RPMI8226 (cell line): ENCODE results near the gene LY6G5C.

Source experiments
- DNase-seq: peaks from one replicate; pipeline ENCODE4 v3.0.0-alpha.2; 2015

LY6G5C gene, protein sequence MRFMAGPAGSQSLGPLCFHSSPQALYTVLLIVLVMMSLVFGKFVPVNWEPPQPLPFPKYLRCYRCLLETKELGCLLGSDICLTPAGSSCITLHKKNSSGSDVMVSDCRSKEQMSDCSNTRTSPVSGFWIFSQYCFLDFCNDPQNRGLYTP

DNA sequence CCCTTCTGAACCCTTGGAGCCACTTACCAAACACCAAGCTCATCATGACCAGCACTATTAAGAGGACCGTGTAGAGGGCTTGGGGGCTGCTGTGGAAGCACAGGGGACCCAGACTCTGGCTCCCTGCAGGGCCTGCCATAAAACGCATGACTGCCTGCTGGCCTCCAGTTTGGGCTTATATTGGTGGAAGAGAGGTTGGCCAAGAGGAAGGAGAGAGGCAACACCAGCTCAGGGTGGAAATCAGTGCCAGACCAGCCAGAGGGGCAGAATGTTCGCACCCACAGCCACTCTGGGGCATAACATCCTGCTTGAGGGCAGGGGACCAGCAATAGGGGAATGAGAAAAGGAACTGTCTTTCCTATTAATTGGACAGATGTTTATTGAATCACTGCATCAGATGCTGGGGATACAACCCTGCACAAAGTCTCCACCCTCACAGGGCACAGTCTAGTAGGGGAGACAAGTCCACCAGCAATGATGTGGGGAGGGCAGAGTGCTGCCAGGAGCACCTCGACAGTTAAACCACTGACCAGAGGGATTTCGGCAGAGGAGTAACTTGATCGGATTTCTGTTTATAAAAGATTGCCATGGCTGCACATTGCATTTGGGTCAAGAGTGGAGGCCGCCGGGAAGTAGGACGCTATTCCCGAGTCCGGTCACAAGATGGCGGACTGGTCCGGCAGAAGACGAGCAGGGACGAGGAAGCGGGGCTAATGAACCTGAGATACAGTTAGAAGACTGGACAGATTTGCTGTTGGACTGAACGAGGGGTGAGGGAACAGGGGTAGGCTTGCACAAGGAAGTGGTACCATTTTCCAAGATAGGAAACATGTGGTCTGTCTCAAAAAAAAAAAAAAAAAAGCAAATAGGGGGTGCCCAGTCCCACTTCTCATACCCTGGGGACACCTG, at the start of gene LY6G5C:
Gene LY6G5C, minus strand, starts transcription at position 842 of the 909 bp plus-strand sequence. Its CDS starts 694 bp downstream, at position 148.
- DNase-seq, result peak; percentile 77

DNA sequence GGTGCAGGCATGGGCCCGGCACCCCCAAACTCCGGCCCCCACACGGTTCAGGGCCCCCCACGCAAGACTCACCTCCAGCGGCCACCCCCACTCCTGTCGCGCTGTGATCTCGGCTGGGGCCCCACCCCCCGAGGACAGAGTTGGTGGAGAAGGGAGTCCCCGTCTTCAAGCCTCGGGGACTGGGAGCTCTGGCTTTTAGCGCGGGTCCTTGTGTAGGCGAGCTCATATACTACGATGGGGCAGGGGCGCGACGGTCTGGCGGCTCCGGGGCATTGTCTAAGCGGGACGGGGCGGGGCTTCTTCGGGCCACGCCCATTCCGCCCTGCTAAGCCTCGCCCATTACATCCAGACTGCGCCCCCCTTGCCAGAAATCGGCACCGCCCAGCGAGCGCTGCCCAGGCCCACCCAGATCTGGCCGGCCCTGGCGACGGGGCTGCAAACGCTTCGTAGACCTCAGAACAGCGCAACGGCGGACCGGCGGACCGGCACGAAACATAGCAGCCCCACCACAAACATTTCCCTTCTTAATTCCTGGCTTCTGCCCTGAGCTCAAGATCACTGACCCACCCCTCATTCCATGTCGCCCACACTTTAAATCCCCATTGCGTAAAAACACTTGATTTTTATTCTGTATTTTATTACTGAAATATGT, 49.2 kb upstream of the LY6G5C start:
- peak; percentile 60 for DNase-seq

DNA sequence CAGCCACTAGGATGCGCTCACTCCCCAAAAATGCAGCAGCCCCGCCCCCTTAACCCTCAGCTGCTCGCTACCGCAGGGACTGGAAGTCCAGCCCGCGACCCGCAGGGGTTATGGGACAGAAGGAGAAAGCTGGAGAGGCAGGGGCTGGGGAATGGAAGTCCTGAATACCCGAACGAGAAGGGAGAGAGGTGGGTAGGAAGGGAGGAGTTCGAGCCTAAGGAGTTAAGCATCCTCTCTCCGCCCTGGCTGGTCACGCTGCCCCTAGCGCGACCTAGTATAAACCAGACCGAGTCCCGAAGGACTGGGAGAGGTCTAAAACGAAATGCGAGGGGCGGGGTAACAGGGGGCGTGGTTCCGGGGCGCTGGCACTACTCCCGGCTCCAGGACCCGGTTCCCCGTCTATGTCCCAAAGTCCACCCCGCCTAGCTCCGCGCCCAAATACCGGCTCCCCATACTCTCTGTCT, 48.7 kb upstream of the LY6G5C start:
- DNase-seq, result peak; percentile 81

DNA sequence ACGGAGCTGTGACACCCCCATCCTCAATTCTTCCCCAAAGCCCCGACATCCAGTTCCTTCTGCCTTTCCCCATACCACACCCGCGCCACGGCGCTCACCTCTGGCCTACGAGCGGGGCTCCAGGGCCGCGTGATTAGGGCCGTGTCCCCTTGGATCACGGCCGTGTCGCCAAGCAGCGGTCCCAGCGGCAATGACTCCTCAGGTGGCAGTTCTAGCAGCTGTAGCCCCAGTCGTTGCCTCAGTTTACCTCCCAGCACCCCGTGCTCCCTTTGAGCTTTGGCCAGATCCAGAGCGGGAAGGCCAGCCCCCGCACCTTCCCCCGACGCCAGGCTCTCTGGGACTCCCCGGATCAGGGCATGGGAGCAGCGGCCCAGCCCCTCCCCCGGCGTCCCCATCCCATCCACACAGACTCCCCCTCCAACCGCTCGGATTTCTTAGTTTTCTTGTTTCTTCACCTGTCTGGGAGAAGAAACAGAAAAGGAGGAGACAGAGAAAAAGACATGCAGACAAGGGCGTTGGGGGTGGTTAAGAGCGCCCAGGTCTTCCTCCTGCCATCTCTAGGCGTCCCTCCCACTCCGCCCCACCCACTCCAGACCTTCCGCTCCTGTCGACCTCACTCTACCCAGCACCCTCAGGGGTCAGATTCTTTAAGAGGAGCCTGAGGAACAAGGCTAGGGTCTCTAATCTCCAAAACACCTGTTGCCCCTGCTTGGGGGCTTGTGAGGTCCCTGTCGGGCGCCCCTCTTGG, 48.1 kb upstream of the LY6G5C start, which contains the start of gene DDAH2:
Gene DDAH2, minus strand, starts transcription at position 533 of the 748 bp plus-strand sequence. Its CDS starts 138 bp downstream, at position 395.
- no peak for DNase-seq

DNA sequence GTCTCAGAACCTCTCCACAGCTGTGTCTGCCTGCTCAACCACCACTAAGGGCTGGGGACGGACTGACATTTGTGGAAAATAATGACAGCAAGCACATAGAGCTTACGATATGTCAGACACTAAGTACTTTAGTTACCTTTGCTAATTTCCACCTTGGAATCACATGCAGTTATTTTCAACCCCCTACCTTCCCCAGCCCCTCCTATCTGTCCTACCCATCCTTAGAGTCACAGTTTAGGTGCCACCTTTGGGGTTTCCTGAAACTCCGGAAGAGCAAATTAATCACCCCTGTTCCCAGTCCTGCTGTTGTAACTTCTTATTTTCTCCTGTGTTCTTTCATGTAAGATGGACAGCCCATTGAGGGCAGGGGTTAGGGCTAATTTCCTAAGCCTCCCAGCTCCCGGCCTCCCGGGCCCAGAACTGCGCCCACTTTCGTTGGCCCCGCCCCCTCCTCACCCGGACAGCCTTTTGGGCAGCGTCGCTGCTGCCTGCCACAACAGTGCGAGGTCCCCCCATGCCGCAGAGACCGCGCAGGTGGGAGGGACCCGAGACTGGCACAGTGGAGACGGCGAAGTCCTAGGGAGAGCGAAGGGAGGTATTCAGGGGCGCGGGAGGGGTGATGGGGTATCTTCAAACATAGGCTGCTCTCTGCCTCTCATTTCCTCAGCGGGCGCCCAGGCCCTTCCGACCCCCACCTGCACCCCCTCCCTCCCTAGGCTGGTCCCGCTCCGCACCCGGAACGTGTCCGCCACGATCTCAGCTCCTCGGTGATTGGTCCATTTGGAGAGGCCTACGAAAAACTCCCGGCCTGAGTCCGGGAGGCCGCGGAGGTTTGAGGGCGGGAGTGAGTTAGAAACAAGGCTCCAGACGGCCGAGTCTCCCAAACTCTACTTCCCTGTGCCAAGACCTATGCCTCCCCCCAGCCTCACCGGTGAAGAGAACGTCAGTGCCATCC, 47.1 kb upstream of the LY6G5C start:
- no peak for DNase-seq

DNA sequence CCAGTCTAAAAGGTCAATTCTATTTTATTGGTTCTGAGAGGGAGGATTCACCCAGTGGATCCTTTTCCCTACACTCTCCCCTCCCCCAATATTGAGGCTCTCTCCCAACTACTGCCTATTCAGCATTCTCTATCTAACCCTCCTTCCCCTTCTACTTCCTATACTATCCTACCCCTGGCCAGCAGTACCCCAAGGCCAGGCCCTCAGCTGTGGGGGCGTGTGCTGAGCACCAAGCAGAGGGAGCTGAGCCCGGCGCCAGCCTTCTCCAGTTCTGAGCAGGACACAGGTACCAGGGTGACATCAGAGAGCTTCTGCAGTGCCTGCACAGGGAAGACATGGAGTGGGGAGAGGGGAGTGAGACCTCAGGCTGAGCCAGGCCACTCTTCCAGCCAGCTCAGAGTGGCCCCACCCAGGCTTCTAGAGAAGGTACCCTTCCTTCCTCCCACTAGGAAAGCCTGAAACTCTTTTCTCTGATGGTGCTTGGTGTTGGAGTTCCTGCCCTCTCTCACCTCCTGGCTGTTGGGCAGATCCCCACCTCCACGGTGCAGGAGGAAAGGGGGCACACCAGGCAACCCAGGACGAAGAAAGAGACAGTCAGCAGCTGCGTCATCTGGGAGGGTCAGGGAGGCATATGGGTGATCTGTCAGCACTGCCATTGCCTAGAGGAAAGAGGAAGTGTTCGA, 46.3 kb upstream of the LY6G5C start:
- peak; percentile 91 for DNase-seq

DNA sequence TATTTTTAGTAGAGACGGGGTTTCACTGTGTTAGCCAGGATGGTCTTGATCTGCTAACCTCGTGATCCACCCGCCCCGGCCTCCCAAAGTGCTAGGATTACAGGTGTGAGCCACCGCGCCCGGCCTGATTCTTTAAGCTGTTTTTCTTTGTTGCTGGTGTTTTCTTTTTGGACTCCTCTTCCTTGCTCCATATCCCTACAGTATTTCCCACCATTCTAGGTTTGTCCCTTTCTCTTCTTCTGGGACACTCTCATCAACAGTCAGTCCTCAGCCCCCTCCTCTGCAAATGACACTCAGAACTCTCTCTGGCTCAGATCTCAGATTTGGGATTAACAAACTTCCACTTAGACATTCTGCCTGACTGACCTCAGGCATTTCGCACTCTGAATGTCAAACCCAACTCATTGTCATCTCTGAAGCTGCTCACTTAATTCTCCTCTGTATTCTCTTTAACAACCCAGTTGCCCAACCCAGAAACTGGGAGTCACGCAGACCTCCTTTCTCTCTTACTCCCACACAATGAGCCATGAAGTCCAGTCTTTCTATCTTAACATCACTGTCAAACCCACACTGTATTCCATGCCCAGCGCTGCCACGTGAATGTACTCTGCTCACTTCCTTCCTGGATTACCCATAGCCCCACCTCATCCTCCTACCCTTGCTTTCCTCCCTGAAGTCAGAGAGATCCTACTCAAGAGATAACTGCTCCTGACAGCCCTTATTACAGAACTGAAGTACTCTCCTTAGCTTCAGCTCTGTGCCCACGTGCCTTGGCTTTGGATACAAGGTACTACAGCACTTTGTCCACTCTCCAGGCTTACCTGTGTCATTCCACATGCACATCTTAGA, 44.9 kb upstream of the LY6G5C start:
- no peak for DNase-seq

DNA sequence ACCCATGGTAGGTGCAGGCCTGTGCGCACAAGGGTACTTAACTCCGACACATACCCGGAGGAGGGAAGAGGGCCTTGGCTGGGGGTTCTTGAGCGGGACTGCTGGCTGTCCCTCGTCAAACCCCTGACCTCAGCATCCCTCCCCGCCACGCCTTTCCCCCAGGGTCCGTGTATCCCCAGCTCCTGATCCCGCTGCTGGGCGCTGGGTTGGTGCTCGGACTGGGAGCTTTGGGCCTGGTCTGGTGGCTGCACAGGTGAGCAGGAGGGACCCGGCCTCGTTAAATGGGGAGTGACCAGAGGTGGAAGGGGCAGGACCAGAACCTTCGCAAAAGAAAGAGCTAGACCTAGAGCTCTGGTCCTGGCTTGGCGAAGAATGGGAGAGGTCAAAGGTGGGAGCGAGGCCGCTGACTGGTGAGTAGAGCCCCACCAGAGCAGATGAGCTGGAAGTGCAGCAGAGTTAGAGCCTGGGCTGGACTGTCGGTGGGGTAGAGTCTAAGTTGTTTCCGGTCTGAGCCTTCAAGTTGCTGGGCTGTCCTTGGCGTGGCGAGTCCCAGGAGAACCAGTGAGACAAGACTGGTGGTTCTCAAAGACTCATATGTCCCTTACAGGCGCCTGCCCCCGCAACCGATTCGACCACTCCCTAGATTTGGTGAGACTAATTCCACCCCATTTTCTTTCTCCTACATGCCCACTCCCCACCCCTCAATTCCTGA, 43.3 kb upstream of the LY6G5C start:
- DNase-seq, result no peak

DNA sequence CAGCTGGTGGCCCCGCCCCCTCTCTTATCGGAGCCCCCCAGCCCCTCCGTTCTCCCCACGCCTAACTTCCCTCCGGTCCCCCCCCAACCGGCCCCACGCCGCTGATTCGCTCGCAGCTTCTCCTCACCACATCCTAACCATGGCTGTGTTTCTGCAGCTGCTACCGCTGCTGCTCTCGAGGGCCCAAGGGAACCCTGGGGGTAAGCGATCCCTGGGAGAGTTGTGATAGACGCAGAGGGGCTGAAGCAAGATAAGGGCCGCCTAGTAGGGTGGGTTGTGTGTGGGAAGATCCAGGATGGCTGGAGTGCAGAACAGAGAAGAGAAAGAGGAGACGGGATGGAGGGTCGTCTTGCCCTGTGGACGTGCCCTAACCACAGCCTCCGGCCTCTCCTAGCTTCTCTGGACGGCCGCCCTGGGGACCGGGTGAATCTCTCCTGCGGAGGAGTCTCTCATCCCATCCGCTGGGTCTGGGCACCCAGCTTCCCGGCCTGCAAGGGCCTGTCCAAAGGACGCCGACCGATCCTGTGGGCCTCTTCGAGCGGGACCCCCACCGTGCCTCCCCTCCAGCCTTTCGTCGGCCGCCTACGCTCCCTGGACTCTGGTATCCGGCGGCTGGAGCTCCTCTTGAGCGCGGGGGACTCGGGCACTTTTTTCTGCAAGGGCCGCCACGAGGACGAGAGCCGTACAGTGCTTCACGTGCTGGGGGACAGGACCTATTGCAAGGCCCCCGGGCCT, 42.5 kb upstream of the LY6G5C start, which contains the start of gene MPIG6B:
Gene MPIG6B, plus strand, starts transcription at position 129 of the 735 bp plus-strand sequence. Its CDS starts 11 bp downstream, at position 140.
- DNase-seq, result no peak

DNA sequence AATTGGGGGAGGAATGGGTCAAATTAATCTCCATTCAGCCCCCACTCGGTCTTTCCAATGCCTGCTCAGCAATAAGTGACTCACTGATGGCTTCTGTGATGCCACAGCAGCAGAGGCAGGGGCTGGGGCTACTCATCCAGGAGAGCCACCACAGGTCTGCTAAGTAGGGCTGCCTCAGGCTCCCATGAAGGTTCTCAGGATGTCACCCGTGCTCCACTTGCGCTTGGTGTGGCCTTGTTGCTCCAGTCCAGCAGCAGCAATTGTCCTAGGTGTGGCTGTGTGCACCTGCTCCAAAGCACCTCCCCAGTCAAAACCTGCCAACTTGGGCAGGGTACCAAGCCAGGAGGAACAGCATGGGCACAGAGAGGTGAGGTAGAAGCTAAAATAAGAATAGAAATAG, 41.3 kb upstream of the LY6G5C start:
- DNase-seq, result no peak

DNA sequence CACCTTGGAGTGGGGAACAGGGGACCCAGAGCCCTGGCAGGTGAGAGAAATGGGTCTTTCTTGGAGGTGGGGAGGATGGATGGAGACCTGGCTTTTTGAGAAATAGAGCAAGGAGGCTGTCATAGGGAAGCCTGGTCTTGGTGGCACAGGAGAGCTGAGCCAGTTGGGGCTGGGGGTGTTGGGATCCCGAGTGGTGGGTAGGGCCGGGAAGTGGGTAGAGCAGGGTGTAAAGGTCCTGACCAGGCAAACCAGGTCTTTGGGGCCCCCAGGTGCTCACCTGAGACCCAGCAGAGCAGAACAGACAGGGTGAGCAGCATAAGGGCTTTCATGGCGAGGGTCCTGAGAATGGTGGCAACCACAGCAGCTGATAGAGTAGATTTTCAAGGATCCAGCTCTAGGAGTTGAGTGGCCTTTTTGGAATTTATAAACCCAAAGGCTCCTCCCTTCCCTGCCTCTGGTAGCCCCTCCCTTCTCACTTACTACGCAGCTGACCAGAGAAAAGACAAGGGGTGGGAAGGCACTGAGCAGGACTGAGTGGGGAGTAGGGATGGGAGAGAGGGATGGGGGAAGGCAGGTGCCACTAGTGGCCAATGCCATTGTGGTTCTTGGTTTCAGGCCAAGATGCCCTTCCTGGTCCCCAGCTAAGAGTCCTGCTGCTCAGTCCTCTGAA, 40.6 kb upstream of the LY6G5C start, which contains the start of gene LY6G6C:
Gene LY6G6C, minus strand, starts transcription at position 396 of the 670 bp plus-strand sequence. Its CDS starts 67 bp downstream, at position 329.
- DNase-seq, result no peak

DNA sequence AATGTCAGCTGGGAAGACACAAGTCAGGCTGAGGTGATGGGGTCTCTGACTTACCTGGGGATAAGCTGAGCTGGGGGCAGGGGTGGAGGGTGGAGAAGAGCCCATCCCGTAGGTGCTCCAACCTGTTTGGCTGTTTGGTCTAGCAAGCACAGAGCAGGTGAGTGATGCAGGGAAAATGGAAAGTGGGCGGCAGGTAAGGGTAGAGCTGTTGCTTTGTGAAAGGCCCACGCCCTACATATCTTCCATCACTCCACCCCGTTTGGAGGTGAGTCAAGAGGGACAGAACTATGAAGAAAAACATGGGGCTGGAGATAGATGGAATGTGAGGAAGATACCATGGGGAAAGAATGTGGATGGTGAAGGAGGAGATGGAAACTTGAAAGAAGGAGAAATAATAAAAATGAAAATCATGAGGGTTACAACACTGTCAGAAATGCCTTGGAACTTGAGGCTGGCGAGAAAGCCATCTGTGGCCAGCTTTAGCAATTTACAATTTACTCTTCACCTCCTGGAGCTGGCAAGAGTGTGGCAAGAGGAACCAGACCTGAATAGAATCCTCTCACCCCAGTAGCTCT, 39.4 kb upstream of the LY6G5C start:
- DNase-seq, result no peak

DNA sequence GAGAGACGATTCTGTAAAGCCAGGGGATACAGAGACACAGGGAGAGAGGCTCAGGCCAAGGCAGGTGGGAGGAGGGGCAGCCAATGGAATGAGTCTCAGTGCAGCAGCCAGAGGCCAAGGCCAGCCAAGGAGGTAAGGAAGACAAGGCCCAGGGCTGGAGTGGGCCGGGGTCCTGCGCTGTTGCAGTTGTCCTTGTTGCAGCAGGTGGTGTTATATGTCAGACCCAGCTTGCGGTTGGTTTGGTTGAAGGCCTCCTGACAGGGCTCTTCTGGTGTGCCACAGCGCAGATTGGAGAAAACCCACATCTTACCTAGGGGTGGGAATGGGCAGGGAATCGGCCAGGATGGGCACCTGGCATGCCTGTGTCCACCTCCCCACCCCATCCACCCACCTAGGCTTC, 38.1 kb upstream of the LY6G5C start:
- DNase-seq, result no peak

DNA sequence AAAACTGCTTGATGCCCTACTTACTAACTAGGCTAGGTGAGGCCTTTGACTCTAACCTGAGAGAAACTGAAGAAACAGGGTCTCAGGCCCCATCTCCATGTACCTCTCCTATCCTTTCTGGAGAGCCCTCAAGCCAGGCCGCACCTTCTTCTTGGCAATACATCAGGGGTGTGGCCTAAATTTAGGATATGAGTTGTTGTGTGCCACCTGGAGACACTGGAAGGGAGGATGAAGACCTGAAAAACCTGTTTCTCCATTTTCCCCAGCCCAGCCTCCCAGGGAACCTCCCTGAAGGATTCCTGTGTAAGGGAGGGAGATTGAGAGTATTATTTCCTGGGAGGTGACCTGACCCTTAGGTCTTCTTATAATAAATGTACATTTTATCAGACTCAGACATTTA, 37.4 kb upstream of the LY6G5C start:
- no peak for DNase-seq

DNA sequence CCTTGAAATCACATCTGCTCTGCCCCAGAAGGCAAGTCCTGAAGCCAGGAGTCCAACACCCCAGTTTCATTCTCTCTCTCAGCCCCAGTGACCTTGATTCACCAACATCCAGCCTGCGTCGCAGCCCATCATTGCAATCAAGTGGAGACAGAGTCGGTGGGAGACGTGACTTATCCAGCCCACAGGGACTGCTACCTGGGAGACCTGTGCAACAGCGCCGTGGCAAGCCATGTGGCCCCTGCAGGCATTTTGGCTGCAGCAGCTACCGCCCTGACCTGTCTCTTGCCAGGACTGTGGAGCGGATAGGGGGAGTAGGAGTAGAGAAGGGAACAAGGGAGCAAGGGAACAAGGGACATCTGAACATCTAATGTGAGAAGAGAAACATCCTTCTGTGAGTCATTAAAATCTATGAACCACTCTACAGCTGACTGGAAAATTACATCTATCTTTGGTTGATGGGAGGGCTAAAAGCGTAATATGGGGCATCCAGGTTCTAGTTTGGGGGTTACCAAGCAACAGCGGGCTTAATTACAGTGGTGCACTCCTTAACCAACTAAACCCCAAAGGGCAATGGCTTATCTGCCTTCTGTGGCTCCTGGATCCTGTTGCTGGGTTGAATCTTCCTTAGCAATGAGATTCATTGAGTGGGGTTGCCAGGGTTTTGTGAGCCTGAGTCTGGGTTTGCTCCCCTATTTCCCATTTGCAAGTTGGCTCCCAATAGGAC, 36.8 kb upstream of the LY6G5C start:
- no peak for DNase-seq
